ENCODE measurements around the gene POU5F2. TPM values are rescaled to one million over a fixed set of nuclear protein-coding genes. Genes with fewer than 3 reads are reported as not detected.

POU5F2 gene
- total and polyA plus RNA-seq, 2 donors (not counting 1 experiment from before 2014, with no cell fraction given): 0.12 to 4.6 TPM

GRCh38 chr5:93735378-93735777 is 6.0 kb downstream of the POU5F2 start:
- no peaks in the 10 kb centered on the region for H3K4me1 Mint-ChIP-seq
- H3K36me3 ChIP-seq (replicated peaks in 1 of 2; ENCODE audit: control extremely low read depth in 1 of 2, control insufficient read depth in 1 of 2, extremely low read depth in 1 of 2, insufficient read depth in 2 of 2, low read length in 1 of 2): peaks cover 0 to 4% of the 10 kb centered on the region in 2 experiments
- no peak overlapping the region for H2AFZ ChIP-seq (ENCODE audit: insufficient read depth, low read depth, low read length, poor library complexity, severe bottlenecking)
- peaks cover 2% of the 10 kb centered on the region for H3K9me3 Mint-ChIP-seq (ENCODE audit: insufficient read depth)
- no peak overlapping the region for H3K4me3 ChIP-seq (ENCODE audit: control extremely low read depth in 1 of 5, extremely low read depth in 1 of 5, insufficient read depth in 1 of 5, low read depth in 2 of 5, low read length in 4 of 5)
- POLR2A ChIA-PET: no interaction called here
- CTCF ChIA-PET: no interaction called here
- H3K4me1 ChIP-seq (ENCODE audit: control insufficient read depth in 2 of 2, insufficient read depth in 2 of 2, low read length in 2 of 2): no peaks in the 10 kb centered on the region
- TF ChIP-seq CTCF (IDR thresholded peaks at IDR 0.05) (no peak), EZH2 (IDR thresholded peaks at IDR 0.05; ENCODE audit: borderline replicate concordance, insufficient read depth, low read depth, low read length, poor library complexity, severe bottlenecking) (no peak)
- H3K4me2 ChIP-seq (replicated peaks; ENCODE audit: low read depth, low read length, poor library complexity, severe bottlenecking): no peak overlapping the region
- H3K27ac ChIP-seq (ENCODE audit: low read length in 2 of 2): no peak overlapping the region
- DNase-seq (no peak), ATAC-seq (ENCODE audit: low read depth) (no peak)
- H3K79me2 ChIP-seq (ENCODE audit: control insufficient read depth, insufficient read depth, low read length): no peaks in the 10 kb centered on the region
- 100% methylated on average over 1 of the region's 1 CpG for WGBS (ENCODE audit: insufficient coverage)
- H3K9ac ChIP-seq (ENCODE audit: low read length): no peak overlapping the region
- H3K4me3 Mint-ChIP-seq: no peak overlapping the region
- intact Hi-C loops (cut with micrococcal nuclease): no loop called here
- H3K9me3 ChIP-seq (ENCODE audit: control extremely low read depth in 1 of 3, control insufficient read depth in 2 of 3, insufficient read depth in 1 of 3, low read length in 2 of 3): peaks cover 0 to 5% (median 4%) of the 10 kb centered on the region in 3 donors
- no peak overlapping the region for H3K27ac Mint-ChIP-seq
- no peaks in the 10 kb centered on the region for H3K27me3 ChIP-seq (replicated peaks in 1 of 4; ENCODE audit: control extremely low read depth in 1 of 4, control insufficient read depth in 3 of 4, insufficient read depth in 4 of 4, low read length in 3 of 4)
- no peaks in the 10 kb centered on the region for H4K20me1 ChIP-seq (ENCODE audit: control insufficient read depth, insufficient read depth, low read length, poor library complexity, severe bottlenecking)
- no peaks in the 10 kb centered on the region for H3K27me3 Mint-ChIP-seq

- CTCF ChIA-PET: no interaction called here
- POLR2A ChIA-PET: no interaction called here
- Mint-ChIP-seq H3K4me3 (no peak overlapping the region), H3K4me1 (no peaks in the 10 kb centered on the region), H3K9me3 (ENCODE audit: insufficient read depth) (no peaks in the 10 kb centered on the region), H3K27me3 (no peaks in the 10 kb centered on the region), H3K27ac (no peak overlapping the region)
- Histone ChIP-seq H3K9ac (ENCODE audit: low read length) (no peak overlapping the region), H3K4me1 (ENCODE audit: control insufficient read depth in 2 of 2, insufficient read depth in 2 of 2, low read length in 2 of 2) (no peaks in the 10 kb centered on the region), H4K20me1 (ENCODE audit: control insufficient read depth, insufficient read depth, low read length, poor library complexity, severe bottlenecking) (no peaks in the 10 kb centered on the region), H2AFZ (ENCODE audit: insufficient read depth, low read depth, low read length, poor library complexity, severe bottlenecking) (no peak overlapping the region), H3K79me2 (ENCODE audit: control insufficient read depth, insufficient read depth, low read length) (no peaks in the 10 kb centered on the region), H3K36me3 (replicated peaks in 1 of 2; ENCODE audit: control extremely low read depth in 1 of 2, control insufficient read depth in 1 of 2, extremely low read depth in 1 of 2, insufficient read depth in 2 of 2, low read length in 1 of 2) (no peaks in the 10 kb centered on the region), H3K4me3 (ENCODE audit: control extremely low read depth in 1 of 5, extremely low read depth in 1 of 5, insufficient read depth in 1 of 5, low read depth in 2 of 5, low read length in 4 of 5) (no peak overlapping the region), H3K9me3 (ENCODE audit: control extremely low read depth in 1 of 3, control insufficient read depth in 2 of 3, insufficient read depth in 1 of 3, low read length in 2 of 3) (no peaks in the 10 kb centered on the region), H3K27ac (ENCODE audit: low read length in 2 of 2) (no peak overlapping the region), H3K4me2 (replicated peaks; ENCODE audit: low read depth, low read length, poor library complexity, severe bottlenecking) (no peak overlapping the region), H3K27me3 (replicated peaks in 1 of 4; ENCODE audit: control extremely low read depth in 1 of 4, control insufficient read depth in 3 of 4, insufficient read depth in 4 of 4, low read length in 3 of 4) (no peaks in the 10 kb centered on the region)
- DNase-seq (no peak), ATAC-seq (ENCODE audit: low read depth) (no peak)
- WGBS (ENCODE audit: insufficient coverage): 90% methylated on average over 1 of the region's 3 CpGs
- intact Hi-C loops (cut with micrococcal nuclease): no loop called here
- TF ChIP-seq CTCF (IDR thresholded peaks at IDR 0.05) (no peak), EZH2 (IDR thresholded peaks at IDR 0.05; ENCODE audit: borderline replicate concordance, insufficient read depth, low read depth, low read length, poor library complexity, severe bottlenecking) (no peak)
These were observed 9.4 kb downstream of the POU5F2 start for GRCh38 chr5:93731987-93732386.

All from B cell (primary cell).